Ramos (cell line): ENCODE results near the gene CARD19.

ENCODE experiments used
- in situ Hi-C: fragments of 300-500 bp; cut with MboI; formaldehyde crosslinking; loops from one replicate; pipeline ENCODE4 v1.14.3; 2022; ENCODE audit warnings: low sequenced_read_pairs; ENCODE audit not compliant: unreplicated experiment

The CARD19 gene

GRCh38 chr9:93061791-93062763 is 33.9 kb upstream of the CARD19 start:
- in situ Hi-C loops = loop anchor here (10.0 kb wide), 1 partner anchor 337 kb away; no protein-coding TSS in a partner anchor

- in situ Hi-C loops = loop anchor here (10.0 kb wide), 1 partner anchor 340 kb away; no protein-coding TSS in a partner anchor
Measured at GRCh38 chr9:93064392-93065134, 31.5 kb upstream of the CARD19 start.

GRCh38 chr9:93065135-93065720 is 30.8 kb upstream of the CARD19 start:
- in situ Hi-C loops = loop anchor here (10.0 kb wide), 1 partner anchor 340 kb away; no protein-coding TSS in a partner anchor

- in situ Hi-C loops = loop anchor here (10.0 kb wide), 1 partner anchor 342 kb away; no protein-coding TSS in a partner anchor
Measured at GRCh38 chr9:93066978-93067603, 28.9 kb upstream of the CARD19 start.

- in situ Hi-C loops = loop anchor here (10.0 kb wide), 1 partner anchor 344 kb away; no protein-coding TSS in a partner anchor
Measured at GRCh38 chr9:93068956-93069355, 27.1 kb upstream of the CARD19 start.

- in situ Hi-C loops = no loop called here
Measured at GRCh38 chr9:93071464-93071863, 24.6 kb upstream of the CARD19 start.

GRCh38 chr9:93072383-93072795 is 23.6 kb upstream of the CARD19 start:
- in situ Hi-C loops = no loop called here

- in situ Hi-C loops = no loop called here
Measured at GRCh38 chr9:93076101-93076791, 19.8 kb upstream of the CARD19 start.

GRCh38 chr9:93076792-93077128 is 19.3 kb upstream of the CARD19 start:
- in situ Hi-C loops = no loop called here

GRCh38 chr9:93077367-93077766 is 18.6 kb upstream of the CARD19 start:
- in situ Hi-C loops = no loop called here

- in situ Hi-C loops = no loop called here
Measured at GRCh38 chr9:93077811-93078210, 18.2 kb upstream of the CARD19 start.

GRCh38 chr9:93079371-93079770 is 16.6 kb upstream of the CARD19 start:
- in situ Hi-C loops = no loop called here

GRCh38 chr9:93080406-93080805 is 15.6 kb upstream of the CARD19 start:
- in situ Hi-C loops = no loop called here

- in situ Hi-C loops = no loop called here
Measured at GRCh38 chr9:93081081-93081529, 14.9 kb upstream of the CARD19 start.

- in situ Hi-C loops = no loop called here
Measured at GRCh38 chr9:93081931-93082330, 14.1 kb upstream of the CARD19 start.

GRCh38 chr9:93082841-93083411 is 13.1 kb upstream of the CARD19 start:
- in situ Hi-C loops = no loop called here

GRCh38 chr9:93083592-93084470 is 12.2 kb upstream of the CARD19 start:
- in situ Hi-C loops = no loop called here

- in situ Hi-C loops = no loop called here
Measured at GRCh38 chr9:93084471-93084881, 11.5 kb upstream of the CARD19 start.
